Measurements from ENCODE around the gene HBE1. TPM values are rescaled to one million over a fixed set of nuclear protein-coding genes. Genes with fewer than 3 reads are reported as not detected.

The HBE1 gene
- total RNA-seq, 6 donors from 2014 or later: 2.5 to 3.0 TPM; not detected in 4

DNA sequence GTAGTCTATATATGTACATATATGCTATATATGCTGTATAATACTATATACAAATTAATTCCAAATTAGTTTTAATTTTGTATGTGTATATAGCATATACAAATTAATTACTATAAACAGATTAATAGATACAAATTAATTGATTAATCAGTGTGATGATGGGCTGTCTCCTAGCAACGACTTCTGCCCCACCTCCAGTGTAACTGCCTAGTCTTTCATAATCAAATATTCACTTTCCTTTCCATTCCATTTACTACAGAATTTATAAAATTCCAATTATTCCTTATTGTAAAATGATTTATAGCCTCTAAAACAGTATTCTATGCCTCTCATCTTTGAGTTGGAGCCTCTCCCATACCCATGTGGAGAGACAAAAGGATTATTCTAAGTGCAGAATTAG, 36.4 kb downstream of the HBE1 start:
- DNase-seq (no peak), ATAC-seq (ENCODE audit: low FRiP score in 2 of 2) (no peak)
- no peaks in the 10 kb centered on the region for H3K9me3 ChIP-seq
- H3K4me3 ChIP-seq: no peak overlapping the region
- H3K36me3 ChIP-seq: no peaks in the 10 kb centered on the region
- no peak overlapping the region for H3K27ac ChIP-seq
- WGBS, 2 donors: 88 to 89% methylated on average over 1 of the region's 1 CpG
- H3K4me1 ChIP-seq: no peaks in the 10 kb centered on the region
- TF ChIP-seq POLR2AphosphoS5 (IDR thresholded peaks at IDR 0.05): no peak
- no peak for TF ChIP-seq POLR2A (IDR thresholded peaks at IDR 0.05)
- no peaks in the 10 kb centered on the region for H3K27me3 ChIP-seq

DNA sequence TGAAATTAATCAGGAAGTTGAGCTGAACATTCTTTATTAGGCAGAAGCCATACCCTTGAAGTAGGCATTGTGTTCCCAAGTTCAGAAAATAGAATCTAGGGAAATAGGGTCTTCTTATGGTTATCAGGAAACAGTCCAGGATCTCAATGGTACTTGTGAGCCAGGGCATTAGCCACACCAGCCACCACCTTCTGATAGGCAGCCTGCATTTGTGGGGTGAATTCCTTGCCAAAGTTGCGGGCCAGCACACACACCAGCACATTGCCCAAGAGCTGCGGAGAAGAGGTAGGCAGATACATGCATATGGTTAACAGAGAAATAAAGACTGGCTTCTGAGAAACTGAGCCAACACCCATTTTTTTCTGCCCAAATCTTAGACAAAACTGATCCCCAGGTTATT, 36.9 kb downstream of the HBE1 start:
- 94 to 96% methylated on average over 2 of the region's 2 CpGs for WGBS, 2 donors
- TF ChIP-seq EP300 (IDR thresholded peaks at IDR 0.05) (no peak), POLR2A (IDR thresholded peaks at IDR 0.05) (no peak)
- TF ChIP-seq, protein P1, sequence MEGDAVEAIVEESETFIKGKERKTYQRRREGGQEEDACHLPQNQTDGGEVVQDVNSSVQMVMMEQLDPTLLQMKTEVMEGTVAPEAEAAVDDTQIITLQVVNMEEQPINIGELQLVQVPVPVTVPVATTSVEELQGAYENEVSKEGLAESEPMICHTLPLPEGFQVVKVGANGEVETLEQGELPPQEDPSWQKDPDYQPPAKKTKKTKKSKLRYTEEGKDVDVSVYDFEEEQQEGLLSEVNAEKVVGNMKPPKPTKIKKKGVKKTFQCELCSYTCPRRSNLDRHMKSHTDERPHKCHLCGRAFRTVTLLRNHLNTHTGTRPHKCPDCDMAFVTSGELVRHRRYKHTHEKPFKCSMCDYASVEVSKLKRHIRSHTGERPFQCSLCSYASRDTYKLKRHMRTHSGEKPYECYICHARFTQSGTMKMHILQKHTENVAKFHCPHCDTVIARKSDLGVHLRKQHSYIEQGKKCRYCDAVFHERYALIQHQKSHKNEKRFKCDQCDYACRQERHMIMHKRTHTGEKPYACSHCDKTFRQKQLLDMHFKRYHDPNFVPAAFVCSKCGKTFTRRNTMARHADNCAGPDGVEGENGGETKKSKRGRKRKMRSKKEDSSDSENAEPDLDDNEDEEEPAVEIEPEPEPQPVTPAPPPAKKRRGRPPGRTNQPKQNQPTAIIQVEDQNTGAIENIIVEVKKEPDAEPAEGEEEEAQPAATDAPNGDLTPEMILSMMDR (IDR thresholded peaks at IDR 0.05): no peak
- Histone ChIP-seq H3K27me3 (no peaks in the 10 kb centered on the region), H3K27ac (no peak overlapping the region), H3K4me3 (no peak overlapping the region), H3K36me3 (no peaks in the 10 kb centered on the region), H3K9me3 (no peaks in the 10 kb centered on the region), H3K4me1 (no peaks in the 10 kb centered on the region)
- ATAC-seq (ENCODE audit: low FRiP score in 2 of 2) (no peak), DNase-seq (no peak)

DNA sequence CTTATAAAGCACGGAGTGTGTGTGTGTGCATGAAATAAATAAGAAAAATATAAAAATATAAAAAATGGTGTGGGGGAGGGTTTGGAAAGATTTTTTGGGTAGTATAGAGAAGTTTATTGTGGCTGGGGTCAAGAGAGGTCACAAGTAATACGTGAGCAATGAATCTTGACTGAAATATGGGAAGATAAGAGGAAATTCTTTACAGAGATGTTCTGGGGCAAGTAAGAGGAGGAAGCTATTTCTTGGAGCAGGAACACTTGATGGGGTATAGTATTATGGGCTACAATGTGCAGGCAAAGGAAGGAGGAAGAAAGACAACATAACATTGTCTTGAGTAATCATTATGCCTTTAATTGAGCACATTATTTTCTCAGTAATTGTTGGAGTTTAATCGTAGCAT, 37.6 kb downstream of the HBE1 start:
- no peaks in the 10 kb centered on the region for H3K36me3 ChIP-seq
- no peaks in the 10 kb centered on the region for H3K9me3 ChIP-seq
- no peaks in the 10 kb centered on the region for H3K4me1 ChIP-seq
- DNase-seq: no peak
- TF ChIP-seq, protein P1 (IDR thresholded peaks at IDR 0.05): no peak
- H3K4me3 ChIP-seq: no peak overlapping the region
- no peak for ATAC-seq (ENCODE audit: low FRiP score in 2 of 2)
- H3K27me3 ChIP-seq: no peaks in the 10 kb centered on the region
- no peak overlapping the region for H3K27ac ChIP-seq
- WGBS, 2 donors: 60 to 63% methylated on average over 3 of the region's 3 CpGs

DNA sequence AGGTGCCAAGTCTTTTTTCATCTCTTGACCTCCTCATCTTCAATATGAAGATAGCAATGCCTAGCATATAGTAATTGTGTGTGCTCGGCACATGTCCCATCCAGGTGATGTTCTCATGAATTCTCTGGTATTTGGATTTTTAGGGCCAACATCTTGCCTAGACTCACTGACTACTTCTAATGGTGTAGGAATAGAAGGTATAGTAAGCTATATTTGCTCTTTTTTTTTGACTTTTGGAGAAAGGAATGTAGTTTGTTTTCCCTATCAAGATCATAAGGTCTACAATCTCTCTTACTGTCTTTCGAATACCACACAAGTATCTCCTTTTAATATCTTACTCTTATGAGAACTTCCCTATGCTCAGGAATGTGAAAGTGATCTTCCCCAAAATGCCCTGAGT, 38.6 kb downstream of the HBE1 start:
- ATAC-seq (ENCODE audit: low FRiP score in 2 of 2) (no peak), DNase-seq (no peak)
- H3K9me3 ChIP-seq: no peaks in the 10 kb centered on the region
- H3K4me3 ChIP-seq: no peak overlapping the region
- H3K36me3 ChIP-seq: no peaks in the 10 kb centered on the region
- H3K27ac ChIP-seq: no peak overlapping the region
- no peaks in the 10 kb centered on the region for H3K4me1 ChIP-seq
- H3K27me3 ChIP-seq: no peaks in the 10 kb centered on the region
- TF ChIP-seq, protein P1 (IDR thresholded peaks at IDR 0.05): no peak
- TF ChIP-seq POLR2AphosphoS5 (IDR thresholded peaks at IDR 0.05) (no peak), EP300 (IDR thresholded peaks at IDR 0.05) (no peak), POLR2A (IDR thresholded peaks at IDR 0.05) (no peak)
- WGBS, 2 donors: 84 to 90% methylated on average over 2 of the region's 2 CpGs

DNA sequence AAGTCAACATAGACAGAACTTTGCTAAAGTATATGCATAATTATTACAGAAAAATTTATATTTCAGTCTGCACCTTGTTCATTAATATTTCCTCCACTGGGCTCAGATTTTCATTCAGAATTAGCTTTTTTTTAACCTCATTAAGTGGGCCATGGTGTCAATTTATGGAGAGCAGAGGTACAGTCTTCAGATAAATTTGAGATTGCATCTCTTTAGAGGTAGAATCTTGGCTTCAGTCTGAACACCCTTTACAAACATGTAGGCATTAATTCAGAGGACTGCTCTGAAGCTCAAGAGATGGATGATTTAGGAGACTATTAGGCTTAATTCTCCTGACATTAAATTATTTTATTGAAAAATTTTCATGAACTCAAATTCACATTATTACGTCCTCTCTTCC, 39.5 kb downstream of the HBE1 start:
- 79 to 91% methylated on average over 1 of the region's 1 CpG for WGBS, 2 donors
- H3K27me3 ChIP-seq: no peaks in the 10 kb centered on the region
- no peak for ATAC-seq (ENCODE audit: low FRiP score in 2 of 2)

More for the DNA sequence above, 39.5 kb downstream of the HBE1 start:
- DNase-seq: no peak
- TF ChIP-seq POLR2A (IDR thresholded peaks at IDR 0.05) (no peak), EP300 (IDR thresholded peaks at IDR 0.05) (no peak), POLR2AphosphoS5 (IDR thresholded peaks at IDR 0.05) (no peak)
- TF ChIP-seq, protein P1 (IDR thresholded peaks at IDR 0.05): no peak
- Histone ChIP-seq H3K4me3 (no peak overlapping the region), H3K4me1 (no peaks in the 10 kb centered on the region), H3K9me3 (no peaks in the 10 kb centered on the region), H3K36me3 (no peaks in the 10 kb centered on the region), H3K27ac (no peak overlapping the region)

Measured in upper lobe of left lung (tissue), 6 donors.